Pancreas (tissue), 10 donors: ENCODE measurements around the gene SYNJ2. TPM values are rescaled to one million over a fixed set of nuclear protein-coding genes. Genes with fewer than 3 reads are reported as not detected.

Experiments
- ATAC-seq, 4 donors: fragments of 200-7000 bp; cut with Tn5 transposase; one replicate each; pipeline versions ENCODE4 v1.8.0 to v1.9.1; 2020; ENCODE audit warnings: mild to moderate bottlenecking in 4 of 4, moderate library complexity in 4 of 4
- DNase-seq, 6 donors: peaks; one replicate each; pipeline ENCODE4 v3.0.0-alpha.2; 2020
- FAIRE-seq: peaks from 2 replicates; lab custom pipeline; 2012; peaks lifted over from hg19 to GRCh38; lab: Jason Lieb, UNC
- H3K27ac ChIP-seq, 4 donors: fragments of 200-600 bp; sonication (generic); 1 replicate in 3 of 4; 2 replicates in 1 of 4; pipeline versions ENCODE4 v1.5.0 to v1.8.0; 2020
- H3K27me3 ChIP-seq, 4 donors: fragments of 200-600 bp; one replicate each; pipeline ENCODE4 v1.8.0; 2021
- H3K36me3 ChIP-seq, 3 donors: fragments of 200-600 bp; sonication (generic) in 1 of 3; one replicate each; pipeline versions ENCODE4 v1.5.0 to v1.8.0; 2020 to 2021
- H3K4me1 ChIP-seq, 3 donors: fragments of 200-600 bp; one replicate each; pipeline ENCODE4 v1.8.0; 2021
- H3K4me3 ChIP-seq, 4 donors: fragments of 200-600 bp; sonication (generic) in 2 of 4; one replicate each; pipeline versions ENCODE4 v1.5.0 to v1.8.0; 2020 to 2021
- H3K9me3 ChIP-seq, 4 donors: fragments of 200-600 bp; one replicate each; pipeline ENCODE4 v1.8.0; 2021
- CTCF ChIP-seq, 4 donors: fragments of 200-600 bp; sonication (generic) in 3 of 4; IDR thresholded peaks; one replicate each; pipeline versions ENCODE4 v1.5.0 to v1.8.0; 2021; ENCODE audit warnings: antibody characterized with exemption in 4 of 4
- WGBS, 2 donors: extraction: QIAGEN DNeasy Blood & Tissue Kit; methylation state at CpG; one replicate each; pipeline ENCODE4 v1.1.7; 2013; 5-methylcytosine and 5-hydroxymethylcytosine counted together
- intact Hi-C, 3 donors: fragments of 100-400 bp; cut with DNase I; formaldehyde crosslinking; loops; one replicate each; pipeline versions ENCODE4 v1.11.1 to v1.14.2; 2022
- polyA plus RNA-seq, 2 donors: library from polyadenylated mRNA; stranded (reverse); fragments of 200-250 nt; gene quantifications; one replicate each; pipeline ENCODE4 v1.2.3, GENCODE V29; 2013
- total RNA-seq, 6 donors: library from RNA; stranded (reverse); fragmentation: NEBNext Ultra II Directional in 4 of 6; extraction: Animal tissue kit (Norgen Biotek cat#: 25700) in 4 of 6; gene quantifications; one replicate each; pipeline versions ENCODE4 v1.2.1 to v1.2.4, GENCODE V29; 2021 to 2023
- donor health status: healthy with polysubstance abuse.
- donor health status: DM: no; HTN: no; CAD: no; lungs with moderate emphysema.
- donor health status: DM: no; HTN: no; CAD: no.
- donor health status: control.
- donor health status: control.
- donor health status: Bipolar disorder and iron deficiency.
- donor health status: DM: yes; HTN: yes; CAD: no.
- donor health status: DM: no; HTN: no; CAD: no.
- donor health status: DM: no; HTN: no; CAD: no.
- donor health status: DM: yes; HTN: yes; CAD: no.

SYNJ2 gene
- total and polyA plus RNA-seq, 8 donors, result 7.9 to 17.1 (median 9.9) TPM

GRCh38 chr6:157996918-157997702 lies 15.4 kb downstream of the SYNJ2 start:
- Histone ChIP-seq H3K27ac (peak overlapping the region in 1 of 4 donors; percentile 34), H3K4me3 (no peak overlapping the region), H3K9me3 (no peaks in the 10 kb centered on the region), H3K36me3 (no peaks in the 10 kb centered on the region), H3K4me1 (peaks cover 22 to 45% (median 28%) of the 10 kb centered on the region in 3 donors), H3K27me3 (no peaks in the 10 kb centered on the region)
- intact Hi-C loops, result loop anchor here in 1 of 3 donors (10.0 kb wide), 1 partner anchor 68 kb away; no protein-coding TSS in a partner anchor
- DNase-seq, result peak in 2 of 6 donors; percentile 3 to 7
- no peak for TF ChIP-seq CTCF (IDR thresholded peaks at IDR 0.05)
- 89 to 92% methylated on average over 15 of the region's 15 CpGs for WGBS, 2 donors
- no peak for ATAC-seq
- no peak for FAIRE-seq

- no peak for ATAC-seq
Observed at GRCh38 chr6:157997893-157998608, 16.4 kb downstream of the SYNJ2 start.

GRCh38 chr6:157998707-157999167 lies 17.1 kb downstream of the SYNJ2 start:
- Histone ChIP-seq H3K27ac (peak overlapping the region; percentile 23 to 77 (median 62)), H3K4me3 (no peak overlapping the region), H3K9me3 (no peaks in the 10 kb centered on the region), H3K4me1 (peaks cover 28 to 60% (median 36%) of the 10 kb centered on the region in 3 donors), H3K27me3 (no peaks in the 10 kb centered on the region), H3K36me3 (no peaks in the 10 kb centered on the region)
- DNase-seq (peak in 2 of 6 donors; percentile 6 to 13), ATAC-seq (no peak), FAIRE-seq (no peak)
- 78 to 82% methylated on average over 7 of the region's 7 CpGs for WGBS, 2 donors
- intact Hi-C loops, result loop anchor here in 1 of 3 donors (10.0 kb wide), 1 partner anchor 66 kb away; no protein-coding TSS in a partner anchor
- no peak for TF ChIP-seq CTCF (IDR thresholded peaks at IDR 0.05)

More at GRCh38 chr6:157997893-157998608, 16.4 kb downstream of the SYNJ2 start:
- DNase-seq (peak in 2 of 6 donors; percentile 41 to 56), FAIRE-seq (no peak)
- no peak for TF ChIP-seq CTCF (IDR thresholded peaks at IDR 0.05)
- Histone ChIP-seq H3K4me3 (no peak overlapping the region), H3K4me1 (peaks cover 28 to 54% (median 30%) of the 10 kb centered on the region in 3 donors), H3K27ac (peak overlapping the region in 3 of 4 donors; percentile 34 to 77 (median 36)), H3K36me3 (no peaks in the 10 kb centered on the region), H3K9me3 (no peaks in the 10 kb centered on the region), H3K27me3 (no peaks in the 10 kb centered on the region)
- WGBS, 2 donors, result 43 to 49% methylated on average over 6 of the region's 6 CpGs
- intact Hi-C loops, result loop anchor here in 1 of 3 donors (10.0 kb wide), 1 partner anchor 67 kb away; no protein-coding TSS in a partner anchor

- Histone ChIP-seq H3K36me3 (no peaks in the 10 kb centered on the region), H3K9me3 (no peaks in the 10 kb centered on the region), H3K27ac (peak overlapping the region; percentile 23 to 77 (median 62)), H3K4me1 (peaks cover 28 to 53% (median 36%) of the 10 kb centered on the region in 3 donors), H3K4me3 (no peak overlapping the region), H3K27me3 (no peaks in the 10 kb centered on the region)
- FAIRE-seq (no peak), ATAC-seq (peak; percentile 86 to 91 (median 90)), DNase-seq (peak; percentile 74 to 93 (median 90))
- intact Hi-C loops, result loop anchor here in 1 of 3 donors (10.0 kb wide), 1 partner anchor 65 kb away; no protein-coding TSS in a partner anchor
- 28 to 30% methylated on average over 12 of the region's 12 CpGs for WGBS, 2 donors
- no peak for TF ChIP-seq CTCF (IDR thresholded peaks at IDR 0.05)
Observed at GRCh38 chr6:157999168-158000051, 17.7 kb downstream of the SYNJ2 start.
